B cell (primary cell): Measurements from ENCODE around the gene ELMOD2.

Experiments
- CTCF ChIP-seq: fragments of 200-600 bp; IDR thresholded peaks from one replicate; pipeline ENCODE4 v1.8.0; 2022; ENCODE audit warnings: antibody characterized with exemption, mild to moderate bottlenecking
- EZH2 ChIP-seq: IDR thresholded peaks from 2 replicates; pipeline ENCODE4 v1.6.1; 2012; ENCODE audit warnings: borderline replicate concordance, low read depth, mild to moderate bottlenecking, moderate library complexity, low read length; ENCODE audit not compliant: insufficient read depth, poor library complexity, severe bottlenecking

GRCh38 chr4:140600408-140600807 is 76.4 kb downstream of the ELMOD2 start:
- no peak for TF ChIP-seq CTCF
- no peak for TF ChIP-seq EZH2
